A549 treated with dexamethasone at 1 μM for 4 hours (cell line): ENCODE results near the gene TMTC1. TPM values are rescaled to one million over a fixed set of nuclear protein-coding genes. Genes with fewer than 3 reads are reported as not detected.

Experiments used
- total RNA-seq: library from RNA; stranded (reverse); fragments of 200-300 nt; extraction: Qiagen RNA extraction; gene quantifications from 5 replicates; pipeline ENCODE4 v1.2.3, GENCODE V29; 2022

Gene TMTC1
- 0.01 to 0.05 TPM (median 0.04 TPM) in 5 replicates for total RNA-seq

GRCh38 chr12:29783773-29784666 lies at the start of gene TMTC1:
Gene TMTC1, minus strand, starts transcription at chr12:29783942. Its CDS starts 191 bp downstream, at chr12:29783751.

GRCh38 chr12:29497588-29497987 lies 286.2 kb downstream of the TMTC1 start, which contains the start of gene OVCH1:
Gene OVCH1, minus strand, starts transcription at chr12:29497686. Its CDS starts 0 bp downstream, at chr12:29497686.

